ENCODE data around the gene CRACDL.

The CRACDL gene

GRCh38 chr2:98800330-98801064 is 135.5 kb downstream of the CRACDL start:
- no peak for DNase-seq

GRCh38 chr2:98799375-98800329 is 136.4 kb downstream of the CRACDL start:
- no peak for DNase-seq

GRCh38 chr2:98796775-98797544 is 139.1 kb downstream of the CRACDL start:
- DNase-seq: no peak

- DNase-seq: no peak
Observed at GRCh38 chr2:98795891-98796676, 139.9 kb downstream of the CRACDL start.

- no peak for DNase-seq
Observed at GRCh38 chr2:98793897-98794830, 141.9 kb downstream of the CRACDL start.

GRCh38 chr2:98793275-98793674 is 142.8 kb downstream of the CRACDL start:
- no peak for DNase-seq

- DNase-seq: no peak
Observed at GRCh38 chr2:98790221-98790620, 145.8 kb downstream of the CRACDL start.

- no peak for DNase-seq
Observed at GRCh38 chr2:98787700-98788099, 148.3 kb downstream of the CRACDL start.

- no peak for DNase-seq
Observed at GRCh38 chr2:98786179-98786578, 149.8 kb downstream of the CRACDL start.

GRCh38 chr2:98782570-98782969 is 153.5 kb downstream of the CRACDL start:
- DNase-seq: no peak

- no peak for DNase-seq
Observed at GRCh38 chr2:98781822-98782221, 154.2 kb downstream of the CRACDL start.

- no peak for DNase-seq
Observed at GRCh38 chr2:98778741-98779483, 157.1 kb downstream of the CRACDL start.

GRCh38 chr2:98778151-98778550 is 157.9 kb downstream of the CRACDL start:
- DNase-seq: no peak

- no peak for DNase-seq
Observed at GRCh38 chr2:98777710-98778109, 158.3 kb downstream of the CRACDL start.

- DNase-seq: no peak
Observed at GRCh38 chr2:98777076-98777475, 158.9 kb downstream of the CRACDL start.

- no peak for DNase-seq
Observed at GRCh38 chr2:98776136-98776535, 159.9 kb downstream of the CRACDL start.

- DNase-seq: no peak
Observed at GRCh38 chr2:98775146-98775986, 160.7 kb downstream of the CRACDL start.

GRCh38 chr2:98773907-98774306 is 162.1 kb downstream of the CRACDL start:
- no peak for DNase-seq

GRCh38 chr2:98773169-98773568 is 162.9 kb downstream of the CRACDL start:
- no peak for DNase-seq

Measured in CD4-positive, alpha-beta T cell treated with Interleukin-1 beta for 1 hour (primary cell).